Measurements from ENCODE around the gene DSCAML1. TPM values are rescaled to one million over a fixed set of nuclear protein-coding genes. Genes with fewer than 3 reads are reported as not detected.
"Not testable (repeated sequence)": the region's sequence is repeated elsewhere in the genome, so short reads cannot be mapped to it uniquely, and the experiment has no call there.

Gene DSCAML1
- total RNA-seq, 2 donors from 2014 or later = 0.33 to 1.6 TPM

DNA sequence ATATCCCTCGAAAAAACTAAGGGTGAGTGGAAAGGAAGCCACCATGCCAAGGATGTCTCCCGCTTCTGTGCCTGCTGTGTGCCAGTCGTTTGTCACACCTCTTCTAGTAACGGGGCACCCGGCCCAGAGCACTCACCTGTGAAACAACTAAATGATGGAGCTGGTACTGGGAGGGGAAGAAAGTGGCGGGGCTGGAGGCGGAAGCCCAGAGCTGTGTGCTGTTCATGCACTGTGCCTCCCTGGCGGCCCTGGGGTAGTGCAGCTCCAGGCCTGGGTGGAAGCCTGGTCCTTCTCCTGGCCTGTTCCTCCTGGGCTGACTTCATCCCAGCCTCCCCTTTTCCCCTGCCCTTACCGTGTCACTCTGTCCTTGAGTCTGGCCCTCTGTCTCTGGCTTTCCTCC is 339.2 kb downstream of the DSCAML1 start:
- ATAC-seq = peak; percentile 66

DNA sequence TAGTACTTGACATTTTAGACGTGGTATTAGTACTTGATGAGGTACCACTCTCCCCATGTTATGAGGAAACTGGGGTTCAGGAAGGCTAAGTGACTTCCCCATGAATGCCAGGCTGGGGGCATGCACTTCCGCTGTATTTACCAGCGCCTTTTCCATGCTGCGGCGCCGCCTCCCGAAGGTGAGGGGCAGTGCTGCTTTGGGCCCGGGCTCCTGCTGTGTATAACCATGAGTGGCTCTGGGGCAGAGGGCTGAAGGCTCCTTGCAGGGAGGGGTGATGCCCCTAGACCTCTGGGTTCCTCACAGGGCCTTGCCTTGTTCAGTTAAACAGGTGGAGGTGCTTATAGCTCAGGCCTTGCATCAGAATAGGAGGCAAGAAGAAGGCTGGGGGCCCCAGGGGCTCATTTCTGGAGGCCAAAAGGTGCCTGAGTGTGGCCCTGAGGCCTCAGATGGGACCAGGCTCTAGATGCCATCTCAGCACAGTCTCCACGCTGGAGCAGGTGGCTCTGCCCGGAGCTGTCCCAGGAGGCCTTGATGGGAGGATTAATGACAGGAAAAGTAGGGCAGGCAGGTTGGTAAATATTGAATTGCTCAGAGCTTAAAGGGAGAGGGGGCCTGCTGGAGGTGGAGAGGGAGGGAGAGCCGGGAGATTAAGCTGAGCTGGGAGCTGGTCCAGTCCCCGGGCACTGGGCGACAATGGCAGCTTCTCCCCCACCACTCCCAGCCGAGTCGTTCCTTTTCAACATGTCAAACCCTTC is 339.8 kb downstream of the DSCAML1 start:
- H3K4me3 ChIP-seq = no peak overlapping the region
- WGBS, 2 donors = 45% methylated on average over 9 to 15 of the region's 15 CpGs
- TF ChIP-seq, protein P1, sequence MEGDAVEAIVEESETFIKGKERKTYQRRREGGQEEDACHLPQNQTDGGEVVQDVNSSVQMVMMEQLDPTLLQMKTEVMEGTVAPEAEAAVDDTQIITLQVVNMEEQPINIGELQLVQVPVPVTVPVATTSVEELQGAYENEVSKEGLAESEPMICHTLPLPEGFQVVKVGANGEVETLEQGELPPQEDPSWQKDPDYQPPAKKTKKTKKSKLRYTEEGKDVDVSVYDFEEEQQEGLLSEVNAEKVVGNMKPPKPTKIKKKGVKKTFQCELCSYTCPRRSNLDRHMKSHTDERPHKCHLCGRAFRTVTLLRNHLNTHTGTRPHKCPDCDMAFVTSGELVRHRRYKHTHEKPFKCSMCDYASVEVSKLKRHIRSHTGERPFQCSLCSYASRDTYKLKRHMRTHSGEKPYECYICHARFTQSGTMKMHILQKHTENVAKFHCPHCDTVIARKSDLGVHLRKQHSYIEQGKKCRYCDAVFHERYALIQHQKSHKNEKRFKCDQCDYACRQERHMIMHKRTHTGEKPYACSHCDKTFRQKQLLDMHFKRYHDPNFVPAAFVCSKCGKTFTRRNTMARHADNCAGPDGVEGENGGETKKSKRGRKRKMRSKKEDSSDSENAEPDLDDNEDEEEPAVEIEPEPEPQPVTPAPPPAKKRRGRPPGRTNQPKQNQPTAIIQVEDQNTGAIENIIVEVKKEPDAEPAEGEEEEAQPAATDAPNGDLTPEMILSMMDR (IDR thresholded peaks at IDR 0.05) = no peak
- no peak for TF ChIP-seq POLR2A (IDR thresholded peaks at IDR 0.05)
- H3K36me3 ChIP-seq (replicated peaks in 1 of 2; ENCODE audit: insufficient read depth in 1 of 2, low read depth in 2 of 2) = no peaks in the 10 kb centered on the region
- H3K27me3 ChIP-seq = no peaks in the 10 kb centered on the region
- peak overlapping the region in 2 of 4 donors; percentile 56 to 68 for H3K27ac ChIP-seq
- intact Hi-C loops (cut with DNase I) = no loop called here
- ATAC-seq = peak; percentile 72
- peaks cover 0 to 8% (median 0%) of the 10 kb centered on the region in 3 donors for H3K9me3 ChIP-seq
- peaks cover 23% of the 10 kb centered on the region for H3K4me1 ChIP-seq
- DNase-seq = peak in 3 of 4 donors; percentile 53 to 68 (median 59)

More for the DNA sequence above, 339.2 kb downstream of the DSCAML1 start:
- peak in 3 of 4 donors; percentile 34 to 48 (median 46) for DNase-seq
- 26 to 50% methylated on average over 6 to 9 of the region's 9 CpGs for WGBS, 2 donors
- intact Hi-C loops (cut with DNase I) = no loop called here
- Histone ChIP-seq H3K27ac (peak overlapping the region; percentile 5 to 68 (median 49)), H3K27me3 (no peaks in the 10 kb centered on the region), H3K4me3 (no peak overlapping the region), H3K9me3 (peaks cover 0 to 8% (median 0%) of the 10 kb centered on the region in 3 donors), H3K36me3 (replicated peaks in 1 of 2; ENCODE audit: insufficient read depth in 1 of 2, low read depth in 2 of 2) (no peaks in the 10 kb centered on the region), H3K4me1 (peaks cover 23% of the 10 kb centered on the region)
- TF ChIP-seq, protein P1 (IDR thresholded peaks at IDR 0.05) = peak in 3 of 7 experiments; percentile 19 to 21 (median 19)
- no peak for TF ChIP-seq POLR2A (IDR thresholded peaks at IDR 0.05)

DNA sequence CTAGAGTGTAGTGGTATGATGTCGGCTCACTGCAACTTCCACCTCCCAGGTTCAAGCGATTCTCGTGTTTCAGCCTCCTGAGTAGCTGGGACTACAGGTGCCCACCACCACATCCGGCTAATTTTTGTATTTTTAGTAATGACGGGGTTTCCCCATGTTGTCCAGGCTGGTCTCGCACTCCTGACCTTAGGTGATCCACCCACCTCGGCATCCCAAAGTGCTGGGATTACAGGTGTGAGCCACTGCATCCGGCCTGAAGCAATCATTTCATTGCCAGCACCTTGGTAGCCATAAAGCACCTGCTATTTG is 340.3 kb downstream of the DSCAML1 start:
- H3K27me3 ChIP-seq; DNase-seq; H3K4me3 ChIP-seq; H3K9me3 ChIP-seq; intact Hi-C loops (cut with DNase I); ATAC-seq; H3K36me3 ChIP-seq (replicated peaks in 1 of 2; ENCODE audit: insufficient read depth in 1 of 2, low read depth in 2 of 2): not testable (repeated sequence)
- Histone ChIP-seq H3K27ac (peak overlapping the region in 1 of 4 donors; percentile 68), H3K4me1 (peaks cover 23% of the 10 kb centered on the region)
- 91 to 92% methylated on average over 8 of the region's 8 CpGs for WGBS, 2 donors

DNA sequence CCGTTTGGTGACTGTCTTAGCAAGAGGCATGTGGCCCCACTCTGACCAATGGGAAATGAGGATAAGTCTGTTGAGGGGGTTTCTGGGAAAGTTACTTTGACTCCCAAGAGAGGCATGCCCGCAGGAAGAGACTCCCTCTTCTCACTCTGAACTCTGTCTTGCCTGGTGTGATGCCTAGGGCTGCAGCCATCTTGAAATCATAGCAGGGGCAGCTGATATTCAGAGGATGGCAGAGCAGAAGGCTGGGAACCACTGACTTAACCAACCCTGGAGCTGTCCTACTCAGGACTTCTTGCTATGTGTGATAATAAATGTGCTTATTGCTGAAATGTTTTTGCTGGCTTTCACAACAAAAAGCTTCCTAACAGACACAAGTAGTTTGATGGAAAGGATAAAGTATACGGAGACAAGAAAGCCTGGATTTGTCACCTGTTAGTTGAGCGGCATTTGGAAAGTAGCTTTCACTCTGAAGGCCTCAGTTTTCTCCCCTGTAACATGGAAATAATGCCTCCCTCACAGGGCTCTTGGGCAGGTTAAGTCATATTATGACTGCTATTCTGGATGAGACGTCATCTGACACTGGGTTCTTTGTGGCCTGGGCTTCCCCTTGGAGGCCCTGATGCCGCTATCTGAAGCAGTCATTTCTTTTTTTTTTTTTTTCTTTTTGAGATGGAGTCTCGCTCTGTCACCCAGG is 340.8 kb downstream of the DSCAML1 start:
- ATAC-seq (no peak), DNase-seq (no peak)
- Histone ChIP-seq H3K27me3 (no peaks in the 10 kb centered on the region), H3K27ac (no peak overlapping the region), H3K36me3 (replicated peaks in 1 of 2; ENCODE audit: insufficient read depth in 1 of 2, low read depth in 2 of 2) (no peaks in the 10 kb centered on the region), H3K4me3 (no peak overlapping the region), H3K9me3 (peaks cover 0 to 8% (median 0%) of the 10 kb centered on the region in 3 donors), H3K4me1 (peaks cover 23% of the 10 kb centered on the region)
- TF ChIP-seq, protein P1 (IDR thresholded peaks at IDR 0.05) = no peak
- TF ChIP-seq POLR2A (IDR thresholded peaks at IDR 0.05) = no peak
- 89 to 90% methylated on average over 7 of the region's 7 CpGs for WGBS, 2 donors
- intact Hi-C loops (cut with DNase I) = no loop called here

DNA sequence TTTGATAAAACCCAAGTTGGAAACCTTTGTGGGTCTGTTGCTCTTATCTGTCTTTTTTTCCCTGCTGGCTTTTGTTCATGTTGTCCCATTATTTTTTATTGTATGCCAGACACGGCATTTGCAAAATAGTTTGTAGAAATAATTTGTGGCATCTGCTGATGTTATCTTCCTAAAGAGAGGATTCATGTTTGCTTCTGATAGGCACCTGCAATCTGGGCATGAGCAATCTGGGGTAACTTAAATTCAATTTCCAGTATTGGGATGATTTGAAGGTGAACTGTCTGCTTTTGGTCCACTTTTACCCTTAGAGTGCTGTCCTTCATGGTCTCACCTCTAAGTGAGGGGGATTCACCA is 342.5 kb downstream of the DSCAML1 start:
- WGBS, 2 donors = 92 to 95% methylated on average over 1 of the region's 1 CpG
- no peak for TF ChIP-seq POLR2A (IDR thresholded peaks at IDR 0.05)
- TF ChIP-seq, protein P1 (IDR thresholded peaks at IDR 0.05) = no peak
- intact Hi-C loops (cut with DNase I) = no loop called here
- H3K9me3 ChIP-seq = peaks cover 0 to 8% (median 0%) of the 10 kb centered on the region in 3 donors
- peaks cover 23% of the 10 kb centered on the region for H3K4me1 ChIP-seq
- no peak overlapping the region for H3K4me3 ChIP-seq
- no peaks in the 10 kb centered on the region for H3K27me3 ChIP-seq
- no peaks in the 10 kb centered on the region for H3K36me3 ChIP-seq (replicated peaks in 1 of 2; ENCODE audit: insufficient read depth in 1 of 2, low read depth in 2 of 2)
- DNase-seq = no peak
- no peak for ATAC-seq
- no peak overlapping the region for H3K27ac ChIP-seq
